GM12874 (cell line): ENCODE results near the gene RPS6KA1.

Experiments used
- TF ChIP-seq, protein P1 (sequence below): IDR thresholded peaks from 2 replicates; pipeline ENCODE4 v1.5.1; 2011; ENCODE audit warnings: low read depth, mild to moderate bottlenecking, control low read depth, low read length, moderate library complexity; ENCODE audit not compliant: insufficient read depth

The RPS6KA1 gene

GRCh38 chr1:26546819-26547218 lies 17.3 kb downstream of the RPS6KA1 start:
- TF ChIP-seq, protein P1, sequence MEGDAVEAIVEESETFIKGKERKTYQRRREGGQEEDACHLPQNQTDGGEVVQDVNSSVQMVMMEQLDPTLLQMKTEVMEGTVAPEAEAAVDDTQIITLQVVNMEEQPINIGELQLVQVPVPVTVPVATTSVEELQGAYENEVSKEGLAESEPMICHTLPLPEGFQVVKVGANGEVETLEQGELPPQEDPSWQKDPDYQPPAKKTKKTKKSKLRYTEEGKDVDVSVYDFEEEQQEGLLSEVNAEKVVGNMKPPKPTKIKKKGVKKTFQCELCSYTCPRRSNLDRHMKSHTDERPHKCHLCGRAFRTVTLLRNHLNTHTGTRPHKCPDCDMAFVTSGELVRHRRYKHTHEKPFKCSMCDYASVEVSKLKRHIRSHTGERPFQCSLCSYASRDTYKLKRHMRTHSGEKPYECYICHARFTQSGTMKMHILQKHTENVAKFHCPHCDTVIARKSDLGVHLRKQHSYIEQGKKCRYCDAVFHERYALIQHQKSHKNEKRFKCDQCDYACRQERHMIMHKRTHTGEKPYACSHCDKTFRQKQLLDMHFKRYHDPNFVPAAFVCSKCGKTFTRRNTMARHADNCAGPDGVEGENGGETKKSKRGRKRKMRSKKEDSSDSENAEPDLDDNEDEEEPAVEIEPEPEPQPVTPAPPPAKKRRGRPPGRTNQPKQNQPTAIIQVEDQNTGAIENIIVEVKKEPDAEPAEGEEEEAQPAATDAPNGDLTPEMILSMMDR, result no peak

GRCh38 chr1:26548841-26549240 lies 19.3 kb downstream of the RPS6KA1 start:
- TF ChIP-seq, protein P1, result no peak

- TF ChIP-seq, protein P1, result no peak
Measured at GRCh38 chr1:26550946-26551345, 21.4 kb downstream of the RPS6KA1 start.

DNA sequence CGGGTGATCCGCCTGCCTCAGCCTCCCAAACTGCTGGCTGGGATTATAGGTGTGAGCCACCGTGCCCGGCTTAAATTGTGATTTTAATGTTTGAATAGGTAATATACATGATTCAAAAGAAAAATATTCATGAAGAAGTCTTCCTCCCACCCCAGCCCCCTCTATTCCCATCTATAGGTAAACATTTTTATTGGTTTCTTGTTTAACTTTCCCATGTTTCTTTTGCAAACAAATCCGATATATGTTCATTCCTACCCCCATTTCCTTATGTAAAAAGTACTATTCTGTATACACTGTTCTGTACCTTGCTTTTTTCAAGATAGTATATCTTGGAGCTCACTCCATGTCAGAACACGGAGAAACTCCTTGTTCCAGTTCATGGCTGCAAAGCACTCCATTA lies 23.2 kb downstream of the RPS6KA1 start:
- TF ChIP-seq, protein P1, result no peak

DNA sequence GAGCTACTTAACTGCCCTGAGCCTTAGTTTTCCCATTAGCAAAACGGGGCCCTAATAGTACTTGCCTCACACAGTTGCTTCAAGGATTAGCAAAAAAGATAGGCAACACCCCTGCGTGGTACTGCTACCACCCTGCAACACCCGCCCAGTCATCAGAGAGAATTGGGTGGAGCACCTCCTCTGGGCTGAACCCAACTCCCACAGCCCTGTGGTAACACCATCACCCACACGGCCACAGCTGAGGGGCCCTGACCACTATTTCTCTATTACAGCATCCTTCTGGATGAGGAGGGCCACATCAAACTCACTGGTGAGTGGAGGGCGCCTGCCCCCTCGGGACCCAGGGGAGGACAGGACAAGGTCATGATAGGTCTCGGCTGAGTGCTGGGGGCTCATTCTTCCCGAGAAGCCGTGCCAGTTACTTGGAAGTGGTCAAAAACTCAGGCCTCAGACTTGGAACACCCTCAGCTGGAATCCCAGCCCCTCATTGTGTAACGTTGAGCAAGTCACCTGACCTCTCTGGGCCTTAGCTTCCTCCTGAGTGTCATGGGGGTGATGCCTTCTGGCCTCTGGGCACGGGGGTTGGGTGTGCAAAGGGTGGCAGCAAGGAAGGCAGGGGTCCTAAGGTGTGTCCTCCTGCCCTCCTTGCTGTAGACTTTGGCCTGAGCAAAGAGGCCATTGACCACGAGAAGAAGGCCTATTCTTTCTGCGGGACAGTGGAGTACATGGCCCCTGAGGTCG lies 24.6 kb downstream of the RPS6KA1 start:
- TF ChIP-seq, protein P1, result no peak

DNA sequence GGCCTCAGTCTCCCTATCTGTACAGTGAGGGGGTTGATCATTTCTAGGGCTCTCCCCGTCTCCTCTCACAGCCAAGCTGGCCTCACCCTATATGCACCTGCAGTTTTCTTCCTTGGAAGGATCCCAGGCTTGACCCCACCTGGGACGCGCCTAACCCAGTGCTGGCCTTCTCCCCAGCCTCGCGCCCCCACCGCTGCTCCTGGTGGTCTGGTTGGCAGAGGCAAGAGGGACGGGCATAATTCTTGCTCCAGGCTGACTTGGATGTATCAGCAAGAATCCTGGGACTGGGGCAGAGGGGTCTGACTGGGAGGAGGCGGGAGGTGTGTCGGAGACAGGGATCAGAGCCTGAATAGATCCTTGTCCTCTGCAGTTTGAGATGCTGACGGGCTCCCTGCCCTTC lies 25.2 kb downstream of the RPS6KA1 start:
- TF ChIP-seq, protein P1, result no peak

DNA sequence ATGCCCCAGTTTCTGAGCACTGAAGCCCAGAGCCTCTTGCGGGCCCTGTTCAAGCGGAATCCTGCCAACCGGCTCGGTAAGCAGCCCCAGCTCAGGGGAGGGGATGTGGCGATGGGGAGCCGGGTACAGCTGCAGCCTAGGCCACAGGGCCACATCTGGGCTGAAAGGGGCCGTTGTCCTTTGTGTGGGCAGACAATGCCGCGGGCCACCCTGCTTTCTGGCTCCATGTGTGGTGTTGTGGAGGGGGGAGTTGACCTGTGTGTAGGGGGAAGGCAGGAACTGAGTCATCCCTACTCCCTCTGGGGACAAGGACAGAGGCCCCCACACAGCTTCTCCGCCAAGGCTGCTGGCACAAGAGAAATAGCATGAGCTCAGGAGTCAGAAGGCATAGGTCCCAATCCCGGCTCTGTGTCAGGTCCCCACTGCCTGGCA lies 26.0 kb downstream of the RPS6KA1 start:
- TF ChIP-seq, protein P1, result no peak
